Neural progenitor cell (in vitro differentiated cells): ENCODE results near the gene OR10AG1.

Experiments
- EZH2 ChIP-seq: fragments of 200-600 bp; sonication (generic); IDR thresholded peaks from 2 replicates; pipeline ENCODE4 v1.6.1; 2017; ENCODE audit warnings: antibody characterized with exemption, mild to moderate bottlenecking, moderate library complexity
- TF ChIP-seq, protein P1 (sequence below): fragments of 200-600 bp; sonication (generic); IDR thresholded peaks from 2 replicates; pipeline ENCODE4 v1.5.1; 2017; ENCODE audit warnings: antibody characterized with exemption, mild to moderate bottlenecking

GRCh38 chr11:55967914-55968313 is 1.8 kb downstream of the OR10AG1 start:
- TF ChIP-seq, protein P1, sequence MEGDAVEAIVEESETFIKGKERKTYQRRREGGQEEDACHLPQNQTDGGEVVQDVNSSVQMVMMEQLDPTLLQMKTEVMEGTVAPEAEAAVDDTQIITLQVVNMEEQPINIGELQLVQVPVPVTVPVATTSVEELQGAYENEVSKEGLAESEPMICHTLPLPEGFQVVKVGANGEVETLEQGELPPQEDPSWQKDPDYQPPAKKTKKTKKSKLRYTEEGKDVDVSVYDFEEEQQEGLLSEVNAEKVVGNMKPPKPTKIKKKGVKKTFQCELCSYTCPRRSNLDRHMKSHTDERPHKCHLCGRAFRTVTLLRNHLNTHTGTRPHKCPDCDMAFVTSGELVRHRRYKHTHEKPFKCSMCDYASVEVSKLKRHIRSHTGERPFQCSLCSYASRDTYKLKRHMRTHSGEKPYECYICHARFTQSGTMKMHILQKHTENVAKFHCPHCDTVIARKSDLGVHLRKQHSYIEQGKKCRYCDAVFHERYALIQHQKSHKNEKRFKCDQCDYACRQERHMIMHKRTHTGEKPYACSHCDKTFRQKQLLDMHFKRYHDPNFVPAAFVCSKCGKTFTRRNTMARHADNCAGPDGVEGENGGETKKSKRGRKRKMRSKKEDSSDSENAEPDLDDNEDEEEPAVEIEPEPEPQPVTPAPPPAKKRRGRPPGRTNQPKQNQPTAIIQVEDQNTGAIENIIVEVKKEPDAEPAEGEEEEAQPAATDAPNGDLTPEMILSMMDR: no peak
- no peak for TF ChIP-seq EZH2
